Dermis lymphatic vessel endothelial cell (primary cell): ENCODE results near the gene RFTN2. TPM values are rescaled to one million over a fixed set of nuclear protein-coding genes. Genes with fewer than 3 reads are reported as not detected.

Experiments used
- total RNA-seq: library from RNA; depleted of rRNA; stranded (reverse); fragments of >200 nt; gene quantifications from 2 replicates; pipeline ENCODE4 v1.2.1, GENCODE V29; 2014

RFTN2 gene, protein sequence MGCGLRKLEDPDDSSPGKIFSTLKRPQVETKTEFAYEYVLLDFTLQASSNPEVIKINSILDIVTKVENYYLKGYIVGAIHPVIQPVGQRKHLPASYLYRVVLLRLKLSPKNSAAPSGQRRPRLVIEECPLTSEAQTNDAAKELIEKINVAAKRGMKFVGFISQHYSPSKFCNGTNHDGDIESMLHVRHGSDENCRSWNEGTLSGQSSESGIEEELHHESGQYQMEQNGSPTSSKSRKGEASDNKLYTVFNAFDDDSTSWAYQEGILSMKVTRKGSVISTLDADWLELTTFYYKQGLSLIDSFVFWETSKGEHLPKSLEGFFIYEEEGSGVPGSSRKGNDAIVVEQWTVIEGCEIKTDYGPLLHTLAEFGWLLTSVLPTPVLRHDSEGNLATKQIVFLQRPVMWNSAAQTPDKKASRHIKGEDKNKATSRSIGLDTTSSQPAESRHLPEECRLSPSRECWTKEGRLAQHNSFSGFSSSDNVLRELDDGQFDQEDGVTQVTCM
- 7.3 and 14.0 TPM in 2 replicates for total RNA-seq

DNA sequence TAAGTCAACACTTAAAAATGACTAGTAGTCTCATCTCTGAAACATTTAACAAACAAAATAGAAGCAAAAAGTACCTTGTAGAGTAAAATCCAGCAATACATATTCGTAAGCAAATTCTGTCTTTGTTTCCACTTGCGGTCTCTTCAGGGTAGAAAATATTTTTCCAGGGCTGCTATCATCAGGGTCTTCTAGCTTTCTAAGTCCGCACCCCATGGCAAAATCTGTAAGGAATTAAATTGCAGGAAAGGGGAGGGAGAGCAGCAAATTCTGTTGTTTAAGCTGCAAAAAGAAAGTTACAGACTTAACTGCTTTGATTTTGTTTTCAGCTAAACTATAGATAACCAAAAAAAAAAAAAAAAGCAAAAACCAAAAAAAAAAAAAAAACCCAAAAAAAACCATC lies at the start of gene RFTN2:
RFTN2 (minus strand) TSS at position 342 of the 400 bp plus-strand sequence; CDS start at position 213, 129 bp downstream.

DNA sequence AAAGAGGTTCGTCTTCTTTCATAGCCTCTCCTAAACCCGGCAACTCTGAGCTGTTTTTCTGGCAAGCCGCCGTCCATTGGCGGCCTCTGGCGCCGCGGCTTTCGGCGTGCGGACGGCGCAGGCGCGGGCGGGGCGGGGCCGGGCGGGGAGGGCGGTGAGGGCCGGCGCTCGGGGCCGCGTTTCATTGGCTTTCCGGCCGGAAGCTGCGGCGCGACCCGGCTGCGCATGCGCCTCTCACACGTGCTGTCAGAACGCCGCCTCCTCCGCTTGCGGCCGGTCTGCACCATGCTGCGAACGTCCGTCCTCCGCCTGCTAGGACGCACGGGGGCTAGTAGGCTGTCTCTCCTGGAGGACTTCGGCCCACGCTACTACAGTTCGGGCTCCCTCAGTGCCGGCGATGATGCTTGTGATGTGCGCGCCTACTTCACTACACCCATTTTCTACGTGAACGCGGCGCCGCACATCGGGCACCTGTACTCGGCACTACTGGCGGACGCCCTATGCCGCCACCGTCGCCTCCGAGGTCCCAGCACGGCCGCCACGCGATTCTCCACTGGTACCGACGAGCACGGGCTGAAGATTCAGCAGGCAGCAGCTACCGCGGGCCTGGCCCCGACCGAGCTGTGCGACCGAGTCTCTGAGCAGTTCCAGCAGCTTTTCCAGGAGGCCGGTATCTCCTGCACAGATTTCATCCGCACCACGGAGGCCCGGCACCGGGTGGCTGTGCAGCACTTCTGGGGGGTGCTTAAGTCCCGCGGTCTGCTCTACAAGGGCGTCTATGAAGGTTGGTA lies 29.9 kb upstream of the RFTN2 start, which contains the start of gene MARS2:
MARS2 (plus strand) TSS at position 249 of the 791 bp plus-strand sequence; CDS start at position 286, 37 bp downstream.

Other genes with a start within 250 kb of the RFTN2 start
- 220 TPM in 2 replicates for gene SF3B1, start 240.6 kb downstream of the RFTN2 start, total RNA-seq
- gene COQ10B, start 222.0 kb downstream of the RFTN2 start, total RNA-seq = 25.2 and 39.7 TPM in 2 replicates
- gene HSPD1, start 175.7 kb downstream of the RFTN2 start, total RNA-seq = 82.0 and 125 TPM in 2 replicates
- 30.6 and 51.2 TPM in 2 replicates for gene HSPE1, start 175.2 kb downstream of the RFTN2 start, total RNA-seq
- gene MOB4, start 159.5 kb downstream of the RFTN2 start, total RNA-seq = 27.0 and 33.8 TPM in 2 replicates
- gene MARS2, start 29.8 kb upstream of the RFTN2 start, total RNA-seq = 4.1 and 6.3 TPM in 2 replicates
- not detected in 2 replicates for gene BOLL, start 109.7 kb upstream of the RFTN2 start, total RNA-seq
- 0.11 and 0.69 TPM in 2 replicates for gene PLCL1, start 129.0 kb upstream of the RFTN2 start, total RNA-seq